Prostate gland (tissue), 2 donors: Measurements from ENCODE around the gene RADIL.

Experiments used
- POLR2A ChIP-seq: fragments of 450-650 bp; IDR thresholded peaks from one replicate; pipeline ENCODE4 v1.6.1; 2016; ENCODE audit warnings: antibody characterized with exemption, mild to moderate bottlenecking
- POLR2AphosphoS5 ChIP-seq: sonication (generic); formaldehyde crosslinking; IDR thresholded peaks from one replicate; pipeline ENCODE4 v1.6.1; 2017; ENCODE audit warnings: antibody characterized with exemption
- TF ChIP-seq, protein P1 (sequence below), 4 experiments: fragments of 200-600 bp in 2 of 4; fragments of 450-650 bp in 2 of 4; sonication (generic) in 2 of 4; IDR thresholded peaks; 1 replicate in 3 of 4; 2 replicates in 1 of 4; pipeline ENCODE4 v1.5.1; 2016 to 2019; ENCODE audit warnings: antibody characterized with exemption in 4 of 4, mild to moderate bottlenecking in 2 of 4, moderate library complexity in 2 of 4

DNA sequence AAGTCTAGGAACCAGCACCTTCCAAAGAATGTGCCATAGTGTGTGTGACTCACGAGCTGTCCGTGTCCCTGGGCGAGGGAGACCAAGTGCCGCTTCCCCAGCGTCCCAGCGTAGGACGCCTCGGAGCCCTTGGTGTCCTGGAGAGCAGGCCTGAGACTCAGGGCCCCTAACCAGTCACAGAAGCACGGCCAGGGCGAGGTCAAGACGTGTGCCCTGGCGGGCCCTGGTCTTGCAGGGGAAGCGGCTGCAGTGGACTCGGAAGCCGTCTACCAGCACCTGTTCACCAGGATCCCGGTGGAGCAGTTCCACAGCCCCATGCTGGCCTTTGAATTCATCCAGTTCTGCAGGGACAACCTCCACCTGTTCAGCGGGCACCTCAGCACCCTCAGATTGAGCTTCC lies 97.5 kb downstream of the RADIL start:
- TF ChIP-seq, protein P1, sequence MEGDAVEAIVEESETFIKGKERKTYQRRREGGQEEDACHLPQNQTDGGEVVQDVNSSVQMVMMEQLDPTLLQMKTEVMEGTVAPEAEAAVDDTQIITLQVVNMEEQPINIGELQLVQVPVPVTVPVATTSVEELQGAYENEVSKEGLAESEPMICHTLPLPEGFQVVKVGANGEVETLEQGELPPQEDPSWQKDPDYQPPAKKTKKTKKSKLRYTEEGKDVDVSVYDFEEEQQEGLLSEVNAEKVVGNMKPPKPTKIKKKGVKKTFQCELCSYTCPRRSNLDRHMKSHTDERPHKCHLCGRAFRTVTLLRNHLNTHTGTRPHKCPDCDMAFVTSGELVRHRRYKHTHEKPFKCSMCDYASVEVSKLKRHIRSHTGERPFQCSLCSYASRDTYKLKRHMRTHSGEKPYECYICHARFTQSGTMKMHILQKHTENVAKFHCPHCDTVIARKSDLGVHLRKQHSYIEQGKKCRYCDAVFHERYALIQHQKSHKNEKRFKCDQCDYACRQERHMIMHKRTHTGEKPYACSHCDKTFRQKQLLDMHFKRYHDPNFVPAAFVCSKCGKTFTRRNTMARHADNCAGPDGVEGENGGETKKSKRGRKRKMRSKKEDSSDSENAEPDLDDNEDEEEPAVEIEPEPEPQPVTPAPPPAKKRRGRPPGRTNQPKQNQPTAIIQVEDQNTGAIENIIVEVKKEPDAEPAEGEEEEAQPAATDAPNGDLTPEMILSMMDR (IDR thresholded peaks at IDR 0.05), result no peak
- TF ChIP-seq POLR2A (no peak), POLR2AphosphoS5 (no peak)
